Hematopoietic multipotent progenitor cell treated with erythropoietin and hydrocortisone succinate and interleukin-3 and kit ligand, for 6 days (in vitro differentiated cells): ENCODE measurements around the gene ASIC4.
A peak's percentile ranks its signal among the peaks of the same experiment; 100 is the strongest.

Experiments
- DNase-seq: peaks from one replicate; pipeline ENCODE4 v3.0.0-alpha.2; 2015

Gene ASIC4

GRCh38 chr2:219482674-219483405, 31.4 kb upstream of the ASIC4 start:
- no peak for DNase-seq

- DNase-seq = no peak
Observed at GRCh38 chr2:219483451-219484342, 30.6 kb upstream of the ASIC4 start.

- no peak for DNase-seq
Observed at GRCh38 chr2:219484343-219485200, 29.7 kb upstream of the ASIC4 start.

GRCh38 chr2:219485201-219485580, 29.1 kb upstream of the ASIC4 start:
- DNase-seq = no peak

GRCh38 chr2:219486380-219486959, 27.8 kb upstream of the ASIC4 start:
- DNase-seq = no peak

GRCh38 chr2:219488149-219488843, 26.0 kb upstream of the ASIC4 start:
- DNase-seq = no peak

- DNase-seq = no peak
Observed at GRCh38 chr2:219488844-219489194, 25.5 kb upstream of the ASIC4 start.

GRCh38 chr2:219489315-219489714, 25.0 kb upstream of the ASIC4 start:
- no peak for DNase-seq

- DNase-seq = no peak
Observed at GRCh38 chr2:219490186-219490585, 24.1 kb upstream of the ASIC4 start.

GRCh38 chr2:219490600-219491130, 23.6 kb upstream of the ASIC4 start:
- no peak for DNase-seq

GRCh38 chr2:219491278-219491963, 22.9 kb upstream of the ASIC4 start:
- no peak for DNase-seq

- no peak for DNase-seq
Observed at GRCh38 chr2:219492575-219492974, 21.7 kb upstream of the ASIC4 start.

GRCh38 chr2:219493086-219493485, 21.2 kb upstream of the ASIC4 start:
- DNase-seq = no peak

GRCh38 chr2:219494952-219495530, 19.2 kb upstream of the ASIC4 start:
- DNase-seq = no peak

- DNase-seq = peak; percentile 89
Observed at GRCh38 chr2:219495531-219496122, 18.7 kb upstream of the ASIC4 start.

- DNase-seq = no peak
Observed at GRCh38 chr2:219496247-219496824, 17.9 kb upstream of the ASIC4 start.

- peak; percentile 25 for DNase-seq
Observed at GRCh38 chr2:219496825-219497494, 17.3 kb upstream of the ASIC4 start.

- DNase-seq = peak; percentile 63
Observed at GRCh38 chr2:219497495-219498279, 16.6 kb upstream of the ASIC4 start.
